Activated gamma-delta T cell treated with anti-CD3 and anti-CD28 coated beads, Interleukin-2, amount 50 U/mL, for 16 hours (primary cell): Measurements from ENCODE around the gene DNMT3A.
"Not testable (repeated sequence)": the region's sequence is repeated elsewhere in the genome, so short reads cannot be mapped to it uniquely, and the experiment has no call there.

Experiments
- DNase-seq: peaks from one replicate; pipeline ENCODE4 v3.0.0-alpha.2; 2020; ENCODE audit warnings: low read depth

The DNMT3A gene

DNA sequence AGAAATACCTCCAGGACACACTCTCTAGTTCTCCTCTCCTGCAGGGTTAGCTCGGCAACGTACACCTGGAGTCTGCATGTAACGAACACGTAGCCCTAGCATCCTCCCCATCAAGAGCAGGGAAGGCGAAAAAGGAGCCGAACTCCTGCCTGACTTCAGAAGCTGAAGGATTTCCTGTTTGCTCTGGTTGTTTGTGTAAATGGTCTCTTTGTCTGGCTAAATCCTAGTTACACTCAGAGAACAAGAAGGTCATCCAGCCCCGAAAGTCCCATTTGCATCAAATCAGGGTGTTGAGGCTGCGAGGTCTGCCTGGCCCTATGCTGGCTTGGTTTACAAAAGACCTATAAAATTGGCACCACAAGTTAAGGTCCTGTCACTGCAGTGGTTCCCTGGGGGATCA is 107.0 kb downstream of the DNMT3A start:
- DNase-seq, result no peak

DNA sequence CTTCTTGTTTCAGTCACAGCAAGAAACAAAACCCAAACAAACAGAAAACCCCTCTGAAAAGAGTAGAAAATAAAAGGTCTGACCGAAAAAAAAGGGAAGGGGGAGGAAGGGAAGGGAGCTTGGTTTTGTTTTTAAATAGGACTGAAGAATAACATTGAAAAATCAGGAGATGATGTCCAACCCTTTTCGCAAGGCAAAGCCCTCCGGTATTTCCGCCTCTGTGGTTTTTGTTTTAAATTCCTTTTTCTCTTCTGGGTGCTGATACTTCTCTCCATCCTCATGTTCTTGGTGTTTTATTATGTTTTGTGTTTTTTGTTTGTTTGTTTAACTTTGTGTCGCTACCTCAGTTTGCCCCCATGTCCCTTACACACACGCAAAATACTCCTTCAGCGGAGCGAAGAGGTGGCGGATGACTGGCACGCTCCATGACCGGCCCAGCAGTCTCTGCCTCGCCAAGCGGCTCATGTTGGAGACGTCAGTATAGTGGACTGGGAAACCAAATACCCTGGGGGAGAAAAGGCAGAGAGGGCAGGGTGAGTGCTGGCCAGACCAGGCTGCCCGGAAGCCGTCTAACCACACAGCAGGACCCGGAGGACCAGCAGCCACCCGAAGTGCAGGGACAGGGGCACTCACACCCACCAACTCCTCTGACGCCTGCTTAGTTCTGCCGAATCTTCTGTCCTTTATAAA is 107.7 kb downstream of the DNMT3A start:
- DNase-seq, result no peak

DNA sequence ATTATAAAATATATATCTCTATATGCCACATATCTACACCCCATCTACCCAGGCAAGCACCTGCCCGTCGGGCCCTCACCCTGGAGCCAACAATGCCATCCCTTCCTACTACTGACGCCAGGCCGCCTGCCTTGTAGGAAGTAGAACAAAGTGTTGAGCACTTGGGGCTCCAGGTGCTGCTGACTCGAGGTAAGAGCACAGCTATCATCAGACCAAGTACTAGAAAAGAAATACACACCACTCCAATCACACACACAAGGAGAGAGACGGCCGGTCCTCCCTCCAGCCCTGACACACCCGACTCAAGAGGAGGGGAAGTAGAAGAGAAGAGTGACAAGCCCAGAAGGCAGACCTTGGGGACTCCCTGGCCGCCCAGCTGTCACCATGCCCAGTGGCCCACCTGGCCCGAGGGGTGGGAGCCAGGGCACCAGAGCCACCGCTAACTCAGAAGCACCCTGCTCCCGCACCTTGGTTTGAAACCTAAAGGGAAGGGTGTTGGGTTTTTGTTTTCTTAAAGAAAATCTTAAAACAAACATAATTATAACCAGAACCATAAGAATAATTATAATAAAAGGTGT is 109.4 kb downstream of the DNMT3A start:
- DNase-seq, result no peak

DNA sequence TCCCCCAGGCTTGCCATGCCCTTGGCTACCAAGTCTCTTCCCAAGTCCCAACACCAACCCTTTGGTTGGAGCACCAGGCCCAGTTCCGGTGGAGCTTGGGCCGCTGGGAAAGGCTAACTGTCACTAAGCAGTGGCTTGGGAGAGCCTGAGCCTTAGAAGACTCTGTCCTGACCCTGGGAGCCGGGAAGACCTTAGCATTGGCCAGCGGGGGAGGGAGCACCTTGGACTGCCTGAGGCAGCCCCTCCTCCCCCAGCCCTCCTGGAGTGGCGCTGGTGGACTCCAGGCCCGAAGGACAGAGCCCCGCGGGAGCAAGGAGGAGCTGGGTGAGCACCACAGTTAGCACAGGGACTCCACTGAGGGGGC is 110.8 kb downstream of the DNMT3A start:
- DNase-seq, result no peak

DNA sequence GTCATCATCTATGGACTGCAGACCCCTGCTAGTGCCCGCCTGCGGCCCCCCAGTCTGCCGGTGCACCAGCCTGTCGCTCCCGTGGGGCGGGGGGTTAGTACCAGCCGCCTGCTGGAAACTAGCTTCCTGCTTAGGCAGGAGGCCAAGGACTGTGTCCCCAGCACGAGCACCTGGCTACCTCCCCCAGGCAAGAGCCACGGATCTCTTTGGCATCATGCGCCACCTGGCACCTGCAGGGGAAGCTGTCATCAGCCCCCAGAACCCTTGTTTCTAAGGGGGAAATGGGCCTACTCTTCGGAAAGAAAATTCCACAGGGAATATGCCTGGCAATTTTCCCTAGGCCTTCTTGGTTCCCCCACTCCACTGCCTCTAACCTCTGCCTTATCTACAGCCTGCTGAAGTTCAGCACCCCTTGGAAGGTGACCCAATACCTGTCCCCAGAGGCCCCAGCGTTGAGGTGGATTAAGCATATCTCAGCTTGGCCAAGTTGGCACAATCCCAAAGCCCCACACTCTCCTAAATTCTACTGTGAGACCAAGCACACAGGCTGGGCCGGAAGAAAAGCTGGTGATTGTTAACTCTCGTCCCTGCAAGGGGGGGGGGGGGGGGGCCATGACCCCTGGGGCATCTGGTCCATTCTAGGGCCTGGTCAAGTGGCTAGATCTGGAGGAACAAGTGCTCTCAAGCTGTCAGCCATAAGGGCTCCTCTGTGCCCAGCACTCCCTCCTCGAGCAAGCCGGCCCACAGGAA is 111.4 kb downstream of the DNMT3A start:
- no peak for DNase-seq

DNA sequence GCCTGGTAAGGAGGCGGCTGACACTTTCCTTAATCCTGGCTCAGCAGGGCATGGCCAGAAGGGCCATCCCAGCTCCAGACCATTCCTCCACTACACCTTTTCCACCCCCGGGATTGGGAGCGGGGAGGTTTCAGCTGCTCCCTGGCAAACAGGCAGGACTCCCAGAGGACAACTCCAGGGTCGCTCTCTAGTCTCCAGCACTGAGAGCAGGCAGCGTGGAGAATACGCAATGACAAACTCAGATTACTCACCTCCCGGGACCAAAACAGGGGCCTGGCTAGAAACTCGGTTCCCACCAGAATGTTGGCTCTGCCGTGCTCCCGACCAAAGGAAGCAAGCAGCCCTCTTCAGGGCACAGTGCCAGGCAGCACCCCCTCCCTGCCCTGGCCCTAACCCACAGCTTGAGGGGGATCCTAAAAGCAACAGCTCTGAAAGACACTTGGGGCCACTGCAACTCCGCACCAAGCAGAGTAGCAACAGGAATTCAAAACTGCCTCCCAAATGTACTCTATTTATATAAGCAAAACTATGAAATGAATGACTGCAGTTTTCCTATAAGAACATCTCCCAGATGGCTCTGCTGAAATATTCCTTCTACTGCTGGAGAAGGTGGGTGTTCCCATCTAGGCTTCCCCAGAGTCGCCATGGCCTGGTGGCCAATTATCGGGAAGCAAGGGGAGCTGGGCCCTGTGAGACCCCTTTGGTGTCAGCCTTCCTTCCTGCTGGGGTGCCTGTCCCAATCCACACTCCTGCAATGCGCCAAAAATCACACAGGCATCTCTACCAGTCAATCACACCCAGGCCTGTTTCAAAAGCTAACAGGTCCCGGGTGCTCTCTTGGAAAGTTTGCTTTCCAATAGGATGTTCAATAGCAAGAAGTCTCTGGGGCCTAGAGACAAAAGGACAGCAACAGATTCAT is 112.2 kb downstream of the DNMT3A start:
- no peak for DNase-seq

DNA sequence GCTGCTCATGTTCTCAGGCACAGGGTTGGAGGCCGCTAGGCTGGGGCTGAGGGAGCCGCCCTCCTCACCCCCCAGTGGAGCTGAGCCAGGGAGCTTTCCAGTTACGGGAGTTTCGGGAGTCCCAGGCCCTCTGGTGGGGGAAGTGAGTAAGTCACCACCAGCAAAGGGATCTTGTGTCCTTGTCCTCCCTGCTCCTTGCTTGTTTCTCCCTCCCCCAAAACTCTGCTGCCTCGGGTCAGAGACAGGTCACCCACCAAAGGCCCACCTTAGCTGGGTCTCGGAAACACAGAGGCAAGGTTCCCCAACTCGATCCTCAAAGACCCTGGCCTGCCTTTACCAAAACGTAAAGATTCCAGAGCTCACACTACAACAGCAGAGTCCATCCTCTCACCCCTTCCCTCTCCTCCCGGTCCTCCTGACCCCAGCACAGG is 112.9 kb downstream of the DNMT3A start:
- DNase-seq, result no peak

DNA sequence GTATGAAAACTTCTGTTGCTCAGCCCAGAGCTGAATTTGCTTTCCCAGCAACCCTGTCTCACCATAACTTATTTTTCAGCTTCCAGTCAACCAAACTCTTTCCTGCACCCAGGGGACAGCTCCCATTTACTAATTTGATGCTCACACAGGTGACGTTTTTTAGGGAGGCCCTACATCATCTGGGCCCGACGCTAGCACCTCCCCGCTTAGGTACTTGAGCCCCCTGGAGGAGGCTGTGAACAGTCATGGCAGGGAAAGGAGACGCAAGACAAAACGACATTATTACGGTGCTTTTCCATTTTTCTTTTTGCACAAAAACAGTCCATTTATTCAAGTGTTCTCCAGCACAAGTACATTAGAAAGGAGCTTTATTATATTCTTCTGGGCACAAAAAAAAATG is 114.1 kb downstream of the DNMT3A start:
- no peak for DNase-seq

DNA sequence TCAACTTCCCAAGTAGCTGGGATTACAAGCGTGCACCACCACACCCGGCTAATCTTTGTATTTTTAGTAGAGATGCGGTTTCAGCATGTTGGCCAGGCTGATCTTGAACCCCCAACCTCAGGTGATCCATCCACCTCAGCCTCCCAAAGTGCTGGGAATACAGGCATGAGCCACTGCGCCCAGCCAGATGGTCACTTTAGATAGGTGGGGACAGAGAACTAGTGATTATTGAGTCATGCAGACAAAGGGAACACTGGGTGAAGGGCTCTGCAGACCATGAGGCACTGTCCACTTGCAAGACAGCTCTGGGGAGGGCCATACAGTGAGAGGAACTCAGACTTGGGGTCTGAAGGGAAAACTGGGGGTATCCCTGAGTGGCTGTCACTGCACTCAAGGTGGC is 114.9 kb downstream of the DNMT3A start:
- no peak for DNase-seq

DNA sequence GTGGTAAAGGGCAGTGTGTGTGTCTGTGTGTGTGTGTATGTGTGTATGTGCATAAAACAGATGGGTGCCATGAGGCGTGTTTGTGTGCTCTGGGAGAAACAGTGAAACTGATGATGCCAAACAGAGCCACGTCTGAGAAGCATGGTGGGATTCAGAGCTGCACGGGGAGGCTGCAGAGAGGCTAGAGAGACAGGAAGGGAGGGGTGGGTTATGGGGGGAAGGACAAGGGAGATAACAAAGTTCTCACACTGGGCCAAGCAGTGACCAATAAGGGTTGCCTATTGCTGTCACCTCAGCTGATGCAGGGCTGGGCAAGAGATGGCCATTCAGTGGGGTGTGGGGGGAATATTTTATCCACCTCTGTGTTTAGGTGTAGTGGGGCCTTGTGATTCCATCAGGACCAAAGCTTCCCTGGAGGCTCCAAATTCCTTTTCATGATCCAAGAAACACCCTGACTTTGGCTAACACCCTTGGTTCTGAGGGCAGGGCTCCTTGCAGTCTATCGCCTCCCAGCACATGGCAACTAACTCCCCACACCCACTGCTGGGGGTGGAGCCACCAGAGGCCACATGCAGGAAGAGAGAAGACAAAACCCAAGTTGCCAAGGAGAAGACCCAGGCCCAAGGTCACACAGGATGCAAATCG is 119.1 kb downstream of the DNMT3A start:
- no peak for DNase-seq

DNA sequence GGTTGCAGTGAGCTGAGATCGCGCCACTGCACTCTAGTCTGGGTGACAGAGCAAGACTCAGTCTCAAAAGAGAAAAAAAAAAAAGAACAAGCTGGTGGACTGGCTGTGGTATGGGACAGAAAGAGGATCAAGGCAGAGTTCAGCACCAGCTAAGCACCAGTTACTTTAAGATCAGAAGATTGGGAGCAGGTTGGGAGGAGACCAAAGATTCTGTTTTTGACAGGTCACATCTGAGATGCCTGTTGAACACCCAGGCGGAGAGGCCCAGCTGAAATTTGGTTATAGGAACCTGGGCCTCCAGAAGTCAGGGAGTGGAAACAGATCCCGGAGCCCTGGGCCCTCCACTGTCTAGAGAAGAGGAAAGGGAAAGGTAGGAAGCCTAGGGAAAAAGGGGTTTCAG is 120.1 kb downstream of the DNMT3A start:
- DNase-seq, result no peak

DNA sequence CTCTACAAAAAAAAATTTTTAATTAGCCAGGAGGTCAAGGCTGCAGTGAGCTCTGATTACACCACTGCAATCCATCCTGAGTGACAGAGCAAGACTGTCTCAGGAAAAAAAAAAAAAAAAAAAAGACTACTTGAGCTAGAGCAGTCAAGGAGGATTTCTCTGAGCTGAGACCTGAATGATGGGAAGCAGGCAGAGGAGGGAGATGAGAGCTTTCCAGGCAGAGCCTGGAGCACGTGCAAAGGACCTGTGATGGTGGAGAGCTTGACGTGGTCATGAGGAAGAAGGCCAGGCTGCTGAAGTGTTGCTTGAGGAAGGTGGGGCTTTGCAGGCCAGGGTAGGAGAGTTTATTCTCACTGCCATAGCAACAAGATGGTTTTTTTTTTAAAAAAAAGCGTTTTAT is 121.4 kb downstream of the DNMT3A start:
- DNase-seq, result no peak

DNA sequence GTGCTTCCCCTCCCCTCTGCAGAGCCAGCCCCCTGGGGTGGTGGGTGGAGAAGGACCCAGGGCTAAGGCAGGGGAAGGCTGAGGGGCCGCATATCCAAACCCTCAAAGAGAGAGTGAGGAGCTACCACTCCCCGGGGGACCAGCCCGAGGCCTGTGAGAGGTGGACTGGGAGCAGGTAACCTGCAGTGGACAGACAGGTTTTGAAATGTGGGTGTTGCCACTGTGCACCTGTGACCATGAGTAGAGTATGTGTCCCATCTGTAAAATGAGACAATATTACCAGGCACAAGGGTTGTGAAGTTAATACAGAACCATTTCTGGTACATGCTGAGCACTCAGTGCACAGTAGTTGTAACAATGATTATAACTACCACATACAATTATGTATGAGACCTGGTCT is 122.1 kb downstream of the DNMT3A start:
- no peak for DNase-seq

DNA sequence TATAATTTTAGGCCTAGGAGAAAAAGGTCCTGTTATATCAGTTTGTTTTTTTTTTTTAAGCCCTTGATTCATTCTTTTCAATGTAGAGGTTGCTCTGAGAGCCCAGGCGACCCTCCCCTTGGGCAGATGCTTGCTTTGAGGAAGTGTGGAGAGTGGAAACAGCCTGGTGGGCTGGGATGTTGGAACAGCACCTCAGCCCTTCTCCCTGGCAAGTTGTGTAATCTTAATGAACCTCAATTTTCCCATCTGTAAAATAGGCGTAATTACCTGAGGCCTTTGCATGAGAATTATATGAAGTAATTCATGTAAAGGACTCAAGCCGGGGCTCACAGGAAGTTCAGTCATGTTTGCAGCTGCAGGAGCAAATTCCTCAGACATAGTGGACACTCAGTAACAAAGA is 123.6 kb downstream of the DNMT3A start:
- DNase-seq, result no peak

DNA sequence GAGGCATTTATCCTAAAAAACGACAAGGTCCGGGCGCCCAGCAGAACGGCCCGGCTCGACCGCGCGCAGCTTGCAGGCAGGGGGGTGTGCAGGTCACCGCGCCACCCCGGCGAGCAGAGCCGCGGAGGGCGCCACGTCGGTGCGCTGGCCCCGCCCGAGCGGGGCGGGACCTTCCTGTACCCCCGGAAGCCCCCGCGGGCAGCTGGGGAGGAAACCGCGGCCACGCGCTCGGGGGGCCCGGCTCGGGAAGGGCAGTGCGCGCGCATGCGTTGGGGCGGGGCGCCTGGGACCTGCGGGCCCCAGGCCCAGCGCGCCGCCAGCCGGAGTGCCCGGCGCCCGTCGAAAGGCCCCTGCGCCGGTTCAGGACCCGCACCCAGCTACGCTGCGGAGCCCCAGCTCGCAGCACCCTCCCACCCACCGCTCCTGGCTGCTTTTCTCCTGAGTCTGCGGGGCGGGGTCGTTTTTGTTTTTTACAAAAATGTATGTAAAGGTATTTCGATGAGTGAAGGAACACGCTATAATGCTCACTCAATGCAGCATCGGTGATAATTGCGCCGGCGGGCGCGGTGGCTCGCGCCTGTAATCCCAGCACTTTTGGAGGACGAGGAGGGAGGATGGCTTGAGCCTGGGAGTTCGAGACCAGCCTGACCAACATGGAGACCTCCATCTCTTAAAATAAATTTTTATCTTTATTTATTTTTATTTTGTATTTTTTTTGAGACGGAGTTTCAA is 125.6 kb downstream of the DNMT3A start:
- peak; percentile 84 for DNase-seq

DNA sequence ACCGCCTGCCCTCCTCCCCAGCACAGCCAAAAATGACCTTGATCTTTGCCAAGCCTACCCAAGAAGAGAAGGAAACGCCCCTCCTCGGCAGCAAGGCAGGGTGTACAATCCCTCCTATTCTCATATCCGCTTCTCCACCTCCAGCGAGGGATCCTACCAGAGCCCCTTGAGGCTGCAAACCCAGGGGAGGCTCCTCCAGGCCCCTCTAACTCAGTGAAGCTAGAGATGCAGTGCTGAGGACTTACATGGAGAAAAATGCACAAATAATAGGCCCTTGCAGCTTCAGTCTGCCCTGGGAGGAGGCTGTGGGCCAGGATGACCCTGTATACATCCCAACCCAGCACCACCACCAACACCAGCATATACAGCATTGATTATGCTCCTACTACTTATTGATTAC is 126.5 kb downstream of the DNMT3A start:
- DNase-seq, result no peak

DNA sequence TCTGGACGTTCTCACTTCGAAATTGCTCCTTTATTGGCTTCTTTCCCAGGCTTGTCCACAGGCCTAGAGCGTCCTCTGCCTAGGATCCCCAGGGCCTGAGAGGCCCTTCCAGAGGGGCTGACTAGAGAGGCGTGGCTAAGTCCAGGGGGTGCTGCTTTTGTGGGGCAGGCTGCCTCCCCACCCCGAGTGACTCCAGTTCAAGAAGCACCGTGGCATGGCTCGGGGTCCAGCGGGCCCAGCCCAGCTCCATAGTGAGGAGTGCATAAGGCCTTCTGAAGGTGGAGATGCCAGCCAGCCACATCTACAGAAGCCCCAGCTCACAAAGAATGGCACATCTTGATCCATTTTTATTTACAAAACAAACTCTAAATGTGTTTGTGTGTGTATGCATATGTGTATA is 128.5 kb downstream of the DNMT3A start:
- DNase-seq, result no peak

DNA sequence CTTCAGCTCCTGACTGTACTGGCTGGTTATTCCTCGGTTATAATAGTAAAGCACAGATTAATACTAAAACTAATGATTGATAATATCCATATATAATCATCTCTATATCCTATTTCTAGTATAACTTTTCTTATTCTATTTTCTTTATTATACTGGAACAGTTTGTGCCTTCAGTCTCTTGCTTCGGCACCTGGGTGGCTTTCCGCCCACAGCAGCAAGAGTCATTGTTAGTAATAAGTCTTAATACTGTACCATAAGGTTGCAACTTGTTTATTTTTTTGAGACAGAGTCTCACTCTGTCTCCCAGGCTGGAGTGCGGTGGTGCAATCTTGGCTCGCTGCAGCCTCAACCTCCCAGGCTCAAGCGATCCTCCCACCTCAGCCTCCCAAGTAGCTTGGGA is 130.8 kb downstream of the DNMT3A start:
- DNase-seq, result not testable (repeated sequence)

DNA sequence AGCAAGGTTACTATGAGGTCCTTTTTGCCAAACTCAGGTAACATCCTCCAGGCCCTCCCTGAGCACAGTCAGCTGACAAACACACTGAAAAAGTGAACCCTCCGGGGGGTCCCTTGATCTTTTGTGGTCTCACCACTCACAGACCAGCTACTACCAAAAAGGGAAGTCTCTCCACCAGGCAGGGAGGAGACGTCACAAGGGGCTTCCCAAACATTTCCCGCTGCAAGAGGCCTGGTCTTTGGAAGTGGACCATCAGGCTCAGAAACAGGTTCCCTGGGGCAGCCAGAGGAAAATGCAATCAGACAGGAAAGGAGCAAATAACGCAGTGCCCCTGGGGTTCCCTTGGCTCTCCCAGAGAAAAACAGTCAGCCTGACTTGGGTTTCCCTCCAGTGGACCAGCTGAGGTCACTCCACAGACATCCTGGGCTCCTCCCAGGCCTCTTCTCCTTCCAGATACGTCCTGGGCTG is 134.6 kb downstream of the DNMT3A start:
- DNase-seq, result no peak

DNA sequence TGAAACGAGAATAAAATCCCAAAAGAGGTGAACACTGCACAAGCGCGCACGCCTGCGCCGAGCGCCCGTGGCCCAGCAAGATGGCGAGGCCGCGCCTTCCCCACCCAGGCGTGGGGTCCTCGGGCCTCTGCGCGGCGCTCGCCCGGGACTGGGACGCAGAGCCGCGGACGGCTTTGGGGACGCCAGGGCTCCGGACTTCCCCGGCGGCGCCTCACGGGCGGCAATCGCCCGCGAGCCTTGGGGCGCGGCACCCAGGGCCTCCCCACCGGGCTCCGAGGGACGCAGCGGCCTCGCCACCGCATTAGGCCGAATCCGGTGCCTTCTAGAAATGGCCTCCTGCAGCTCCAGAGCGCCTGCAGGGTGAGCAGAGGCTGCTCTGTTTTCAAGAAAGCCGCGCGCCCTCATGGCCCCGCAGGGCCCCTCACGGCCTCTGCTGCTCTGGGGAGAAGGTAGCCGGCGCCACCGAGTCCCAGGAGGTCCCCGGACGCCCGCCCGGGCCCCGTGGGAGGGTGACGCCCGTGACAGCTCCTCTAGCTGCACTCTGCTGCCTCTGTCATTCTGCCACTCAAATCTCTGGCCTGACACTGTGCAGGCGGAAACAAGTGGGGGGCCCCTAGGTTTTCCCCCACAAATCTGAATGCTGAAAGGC is 137.4 kb downstream of the DNMT3A start:
- no peak for DNase-seq

DNA sequence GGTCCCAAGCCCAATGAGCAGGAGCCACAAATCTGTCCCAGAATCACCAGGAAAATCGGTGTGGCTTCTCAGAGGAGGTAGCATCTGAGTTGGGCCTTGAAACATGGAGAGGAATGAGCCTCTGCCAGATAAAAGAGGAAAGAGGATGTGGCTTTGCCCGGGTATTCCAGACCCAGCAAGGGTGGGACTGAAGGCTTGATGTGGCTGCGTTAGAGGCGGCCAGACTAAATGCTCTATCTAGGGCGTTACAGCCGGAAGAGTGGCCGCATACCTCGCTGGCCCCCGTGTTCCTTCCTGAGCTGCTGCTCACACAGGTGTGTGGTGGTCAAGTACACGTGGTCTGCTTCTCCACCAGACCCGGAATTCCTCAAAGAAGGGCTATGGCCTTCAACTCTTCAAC is 139.4 kb downstream of the DNMT3A start:
- DNase-seq, result no peak
